Stimulated activated naive CD8-positive, alpha-beta T cell treated with anti-CD3 and anti-CD28 coated beads, Interleukin-15, amount 100 ng/mL, for 72 hours (primary cell): ENCODE data around the gene GZF1.

ENCODE experiments used
- ATAC-seq: fragments of 150-1000 bp; cut with Tn5 transposase; 2 replicates; pipeline ENCODE4 v1.10.0; 2021; ENCODE audit warnings: mild to moderate bottlenecking, moderate library complexity
- DNase-seq, 2 donors: peaks; one replicate each; pipeline ENCODE4 v3.0.0; 2021 to 2022
- H3K27ac Mint-ChIP-seq, 2 donors: one replicate each; pipeline ENCODE4 v1.8.0; 2022; ENCODE audit warnings: mild to moderate bottlenecking in 2 of 2, mixed read lengths in 2 of 2, moderate library complexity in 2 of 2
- H3K27me3 Mint-ChIP-seq: one replicate; pipeline ENCODE4 v1.8.0; 2022; ENCODE audit warnings: mixed read lengths
- H3K4me1 Mint-ChIP-seq: one replicate; pipeline ENCODE4 v1.8.0; 2022; ENCODE audit warnings: mild to moderate bottlenecking, mixed read lengths
- H3K4me3 Mint-ChIP-seq, 2 donors: one replicate each; pipeline ENCODE4 v1.8.0; 2022; ENCODE audit warnings: mild to moderate bottlenecking in 2 of 2, mixed read lengths in 2 of 2, moderate library complexity in 1 of 2
- H3K9me3 Mint-ChIP-seq, 2 donors: one replicate each; pipeline ENCODE4 v1.8.0; 2022; ENCODE audit warnings: mixed read lengths in 2 of 2

GZF1 gene

GRCh38 chr20:23361476-23362391 lies at the start of gene GZF1:
Gene GZF1, plus strand, starts transcription at chr20:23362182. Its CDS starts 2,202 bp downstream, at chr20:23364384.
- peak within 1 kb of the TSS; percentile 92 to 99 for H3K27ac Mint-ChIP-seq
- H3K27me3 Mint-ChIP-seq: no peaks in the 10 kb centered on the region
- peak within 1 kb of the TSS; percentile 84 to 93 for H3K4me3 Mint-ChIP-seq
- H3K4me1 Mint-ChIP-seq: peaks cover 59% of the 10 kb centered on the region
- H3K9me3 Mint-ChIP-seq: no peaks in the 10 kb centered on the region
- peak; percentile 98 to 99 for DNase-seq
- ATAC-seq: peak; percentile 84

DNA sequence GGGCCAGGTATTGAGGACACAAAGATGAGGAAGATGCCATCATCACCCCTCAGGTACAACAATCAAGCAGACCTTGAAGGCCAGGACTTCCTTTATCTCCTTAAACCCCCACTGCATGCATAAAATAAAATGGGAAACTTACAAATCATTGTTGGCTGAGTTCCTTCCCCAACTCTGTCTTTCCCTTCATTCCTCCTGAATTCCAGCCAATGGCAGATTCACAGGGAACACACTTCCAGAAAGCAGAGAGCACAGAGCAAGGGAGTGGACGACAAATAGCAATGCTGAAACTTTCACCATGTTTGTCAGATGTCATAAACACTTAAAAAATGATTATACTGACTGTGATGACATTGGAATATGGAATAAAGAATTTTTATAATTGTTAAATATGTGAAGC lies 48.7 kb upstream of the GZF1 start:
- H3K4me3 Mint-ChIP-seq: no peak overlapping the region
- no peaks in the 10 kb centered on the region for H3K27me3 Mint-ChIP-seq
- peaks cover 0 to 4% of the 10 kb centered on the region in 2 donors for H3K9me3 Mint-ChIP-seq
- H3K4me1 Mint-ChIP-seq: no peaks in the 10 kb centered on the region
- DNase-seq: no peak
- H3K27ac Mint-ChIP-seq: no peak overlapping the region
- ATAC-seq: no peak

DNA sequence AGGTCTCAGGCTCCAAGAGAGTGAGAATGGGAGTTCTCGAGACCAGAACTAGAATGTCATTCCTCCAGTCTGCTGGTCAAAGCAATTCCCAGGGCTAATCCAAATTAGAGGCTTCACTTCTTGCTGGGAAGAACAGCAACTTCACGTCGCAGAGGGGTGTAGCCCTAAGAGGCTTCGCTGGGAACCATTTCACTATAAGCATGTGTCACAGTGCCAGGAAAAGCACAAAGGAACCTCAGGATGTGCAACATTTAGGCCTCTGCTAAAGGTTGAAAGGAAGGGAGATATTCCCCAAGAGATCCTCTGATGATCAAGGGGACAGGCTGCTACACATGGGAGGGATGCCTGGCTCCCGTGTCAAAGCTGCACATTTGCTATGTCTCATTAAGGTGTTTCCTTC lies 47.3 kb upstream of the GZF1 start:
- H3K9me3 Mint-ChIP-seq: no peaks in the 10 kb centered on the region
- no peaks in the 10 kb centered on the region for H3K27me3 Mint-ChIP-seq

GRCh38 chr20:23315099-23315498 lies 46.9 kb upstream of the GZF1 start:
- Mint-ChIP-seq H3K4me3 (no peak overlapping the region), H3K27me3 (no peaks in the 10 kb centered on the region), H3K4me1 (no peaks in the 10 kb centered on the region), H3K27ac (no peak overlapping the region), H3K9me3 (no peaks in the 10 kb centered on the region)
- DNase-seq (no peak), ATAC-seq (no peak)

More for the DNA sequence above, 47.3 kb upstream of the GZF1 start:
- no peaks in the 10 kb centered on the region for H3K4me1 Mint-ChIP-seq
- no peak overlapping the region for H3K4me3 Mint-ChIP-seq
- DNase-seq (no peak), ATAC-seq (no peak)
- H3K27ac Mint-ChIP-seq: no peak overlapping the region

- Mint-ChIP-seq H3K27me3 (no peaks in the 10 kb centered on the region), H3K9me3 (no peaks in the 10 kb centered on the region), H3K27ac (peak overlapping the region in 1 of 2 donors; percentile 85), H3K4me3 (no peak overlapping the region), H3K4me1 (no peaks in the 10 kb centered on the region)
- DNase-seq (no peak), ATAC-seq (no peak)
Observed at GRCh38 chr20:23316626-23317025, 45.4 kb upstream of the GZF1 start.

DNA sequence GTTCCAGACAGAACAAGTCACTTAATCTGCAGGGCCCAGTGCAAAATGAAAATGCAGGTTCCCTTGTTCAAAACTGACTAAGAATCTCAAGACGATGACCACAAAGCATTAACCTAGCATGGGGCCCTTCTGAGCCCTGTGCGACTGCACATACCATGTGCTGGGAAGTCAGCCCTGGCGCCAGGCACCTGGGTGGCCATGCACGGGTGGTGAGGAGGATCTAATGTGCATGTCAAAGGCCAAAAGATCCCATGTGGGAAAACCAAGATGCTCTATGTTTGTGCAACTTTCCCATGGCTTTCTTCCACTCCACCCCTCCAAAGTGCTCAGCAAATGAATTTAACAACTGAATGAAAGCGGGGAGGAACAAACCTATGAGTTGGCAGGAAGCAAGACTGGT lies 44.9 kb upstream of the GZF1 start:
- no peaks in the 10 kb centered on the region for H3K9me3 Mint-ChIP-seq
- H3K27ac Mint-ChIP-seq: no peak overlapping the region
- ATAC-seq (no peak), DNase-seq (no peak)
- H3K4me1 Mint-ChIP-seq: no peaks in the 10 kb centered on the region
- no peaks in the 10 kb centered on the region for H3K27me3 Mint-ChIP-seq
- no peak overlapping the region for H3K4me3 Mint-ChIP-seq

- Mint-ChIP-seq H3K4me3 (no peak overlapping the region), H3K27ac (no peak overlapping the region), H3K27me3 (no peaks in the 10 kb centered on the region), H3K4me1 (no peaks in the 10 kb centered on the region), H3K9me3 (no peaks in the 10 kb centered on the region)
- no peak for DNase-seq
- no peak for ATAC-seq
Observed at GRCh38 chr20:23318347-23318746, 43.6 kb upstream of the GZF1 start.

DNA sequence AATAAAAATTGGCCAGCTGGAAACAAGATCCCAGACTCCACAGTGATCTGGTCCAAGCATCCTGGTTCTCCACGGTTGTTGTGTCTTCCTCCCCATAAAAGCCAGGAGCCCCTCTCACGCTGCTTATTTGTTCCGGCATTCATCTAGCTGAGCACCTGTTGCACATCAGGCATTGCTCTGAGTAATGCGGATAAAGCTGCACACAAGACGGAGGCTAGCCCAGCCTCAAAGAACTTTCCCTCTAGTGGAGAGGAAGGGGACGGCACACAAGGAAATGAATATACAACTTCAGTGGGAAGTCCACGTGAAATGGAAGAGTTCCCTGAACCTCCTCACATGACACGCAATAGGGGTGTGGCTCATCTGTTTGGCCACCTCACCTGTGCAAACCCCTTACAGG lies 41.7 kb upstream of the GZF1 start:
- ATAC-seq: no peak
- no peak overlapping the region for H3K27ac Mint-ChIP-seq
- no peaks in the 10 kb centered on the region for H3K9me3 Mint-ChIP-seq
- no peak overlapping the region for H3K4me3 Mint-ChIP-seq
- no peak for DNase-seq
- no peaks in the 10 kb centered on the region for H3K4me1 Mint-ChIP-seq
- no peaks in the 10 kb centered on the region for H3K27me3 Mint-ChIP-seq

DNA sequence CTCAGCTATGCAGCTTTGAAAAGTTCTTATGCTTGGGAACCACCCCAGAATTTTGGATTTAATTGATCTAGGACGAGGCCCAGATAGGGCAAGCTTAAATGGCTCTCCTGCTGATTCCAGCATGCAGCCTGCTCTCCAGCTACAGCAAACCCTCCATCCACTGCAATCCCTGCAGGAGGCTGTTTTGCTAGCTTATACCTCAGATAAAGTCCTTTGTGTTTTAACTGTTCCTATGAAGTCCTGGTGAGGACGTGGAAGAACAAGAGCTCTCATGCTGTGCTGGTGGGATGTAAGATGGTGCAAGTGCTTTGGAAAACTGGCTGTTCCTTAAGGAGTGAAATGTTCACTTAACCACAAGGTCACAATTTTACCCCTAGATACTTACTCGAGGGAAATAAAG lies 36.9 kb upstream of the GZF1 start:
- no peaks in the 10 kb centered on the region for H3K27me3 Mint-ChIP-seq
- H3K27ac Mint-ChIP-seq: no peak overlapping the region
- no peak overlapping the region for H3K4me3 Mint-ChIP-seq
- ATAC-seq (no peak), DNase-seq (no peak)
- H3K9me3 Mint-ChIP-seq: no peaks in the 10 kb centered on the region
- H3K4me1 Mint-ChIP-seq: no peaks in the 10 kb centered on the region

DNA sequence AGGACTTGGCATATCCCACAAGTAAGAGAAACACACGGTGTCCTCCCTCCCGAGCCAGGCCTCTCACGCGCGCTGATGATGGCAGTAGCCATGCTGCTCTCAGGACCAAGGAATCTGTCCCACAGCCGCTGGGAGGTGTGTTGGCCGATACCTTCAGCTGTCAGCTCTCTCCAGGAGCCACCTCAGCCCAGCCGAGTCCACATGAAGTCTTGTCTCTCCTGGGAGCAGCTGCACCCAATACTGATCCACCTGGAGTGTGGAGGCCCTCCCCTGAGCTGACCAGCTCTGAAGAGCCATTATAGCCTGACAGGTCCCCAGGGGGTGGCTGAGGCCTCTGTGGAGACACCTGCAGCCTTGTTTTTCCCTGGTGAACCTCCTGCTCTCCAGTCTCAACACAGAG lies 35.2 kb upstream of the GZF1 start:
- no peaks in the 10 kb centered on the region for H3K4me1 Mint-ChIP-seq
- no peak overlapping the region for H3K4me3 Mint-ChIP-seq
- H3K27me3 Mint-ChIP-seq: no peaks in the 10 kb centered on the region
- H3K9me3 Mint-ChIP-seq: no peaks in the 10 kb centered on the region
- H3K27ac Mint-ChIP-seq: no peak overlapping the region
- ATAC-seq: no peak
- no peak for DNase-seq

DNA sequence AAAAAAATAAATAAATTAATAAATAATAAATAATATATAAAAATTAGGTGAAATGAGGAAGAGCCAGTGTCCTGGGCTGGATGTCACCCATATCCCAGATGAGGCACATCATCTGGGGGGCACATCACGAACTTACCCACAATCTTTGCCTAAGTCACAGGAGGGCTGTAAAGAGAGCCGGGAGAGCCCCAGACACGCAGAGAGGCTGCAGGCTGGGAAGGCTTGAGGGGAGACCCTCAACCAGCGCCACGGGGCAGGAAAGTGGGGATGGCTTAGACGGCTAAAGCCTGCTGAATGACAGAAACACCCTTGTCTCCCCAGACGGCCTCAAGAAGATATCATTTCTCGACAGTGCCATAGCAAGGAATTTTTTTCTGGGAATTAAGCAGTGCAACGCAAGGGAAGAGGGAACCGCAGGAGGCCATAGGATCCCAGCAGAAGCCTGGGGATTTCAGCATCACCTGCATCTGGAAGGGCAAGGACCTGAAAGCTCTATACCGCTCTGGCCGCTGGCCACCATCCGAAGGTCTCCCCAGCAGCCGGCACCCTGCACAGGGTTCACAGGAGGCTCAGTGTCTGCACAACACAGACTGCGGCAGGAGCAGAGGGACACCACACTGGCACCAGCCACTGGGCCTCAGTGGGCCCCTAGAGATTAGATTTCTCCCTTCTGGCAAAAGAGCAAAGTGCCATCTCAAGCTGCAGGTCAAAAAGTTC lies 34.2 kb upstream of the GZF1 start:
- no peak for ATAC-seq
- Mint-ChIP-seq H3K9me3 (no peaks in the 10 kb centered on the region), H3K4me1 (no peaks in the 10 kb centered on the region), H3K4me3 (no peak overlapping the region), H3K27me3 (no peaks in the 10 kb centered on the region), H3K27ac (no peak overlapping the region)
- DNase-seq: no peak

DNA sequence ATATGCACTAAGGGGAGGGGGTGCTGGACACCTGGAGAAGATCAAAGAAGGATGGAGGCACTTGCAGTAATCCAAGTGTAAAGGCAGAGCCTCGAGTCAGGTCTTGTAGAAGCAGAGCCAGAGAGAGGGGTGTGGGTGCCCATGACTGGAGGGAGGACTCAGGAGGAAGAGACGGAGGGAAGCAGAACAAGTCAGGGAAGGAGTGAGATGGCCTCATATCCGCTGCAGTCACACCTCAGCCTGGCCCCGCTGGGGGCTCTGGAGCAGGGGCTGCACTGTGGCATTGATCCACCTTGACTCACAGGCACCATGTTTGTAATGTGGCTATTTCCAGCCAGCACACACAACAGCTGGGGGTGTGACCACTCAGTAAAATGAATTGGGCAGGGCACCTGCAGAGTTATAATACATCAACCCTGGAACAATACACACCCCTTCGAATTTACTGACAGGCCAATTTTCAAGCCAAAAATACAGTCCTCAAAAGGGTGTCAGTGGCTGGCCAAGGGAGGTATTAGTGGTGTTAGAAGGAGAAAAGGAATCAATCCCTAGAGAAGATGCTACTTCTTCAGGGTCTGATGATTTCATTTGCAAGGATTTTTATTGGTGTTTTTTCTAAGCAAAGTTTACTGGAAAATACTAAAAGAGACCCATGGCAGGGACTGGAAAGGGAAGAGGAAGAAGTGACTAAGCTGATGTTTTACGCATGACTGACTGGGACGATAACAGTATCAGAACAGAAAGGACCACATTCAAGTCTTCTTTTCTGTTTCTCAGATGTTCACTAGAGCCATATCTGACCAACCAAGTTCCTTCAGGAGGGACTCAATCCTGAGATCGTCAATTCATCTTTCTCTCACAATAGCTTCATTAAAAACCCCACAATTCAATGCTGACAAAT lies 30.3 kb upstream of the GZF1 start:
- H3K27me3 Mint-ChIP-seq: no peaks in the 10 kb centered on the region
- ATAC-seq (no peak), DNase-seq (no peak)
- H3K4me3 Mint-ChIP-seq: no peak overlapping the region
- H3K27ac Mint-ChIP-seq: peak overlapping the region in 1 of 2 donors; percentile 40
- H3K9me3 Mint-ChIP-seq: no peaks in the 10 kb centered on the region
- peaks cover 10% of the 10 kb centered on the region for H3K4me1 Mint-ChIP-seq

DNA sequence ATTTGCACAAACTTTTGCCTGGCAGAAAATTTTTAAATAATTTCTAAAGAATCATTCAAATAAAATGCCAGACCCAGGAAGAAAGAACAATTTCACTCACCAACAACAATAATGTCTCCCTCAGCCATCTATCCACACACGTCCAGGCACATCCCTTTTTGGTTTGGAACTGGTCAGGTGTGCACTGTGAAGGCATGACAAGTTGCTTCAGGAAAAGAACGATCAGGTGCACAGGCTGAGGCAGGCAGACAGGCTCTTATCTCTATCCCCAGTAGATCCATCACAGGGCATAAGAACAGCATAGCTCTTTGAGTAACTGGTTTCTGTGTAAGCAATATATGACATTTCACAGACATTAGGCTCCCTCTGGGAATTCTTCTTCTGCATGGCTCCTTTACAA lies 29.5 kb upstream of the GZF1 start:
- ATAC-seq: no peak
- DNase-seq: no peak
- Mint-ChIP-seq H3K4me1 (peaks cover 12% of the 10 kb centered on the region), H3K9me3 (no peaks in the 10 kb centered on the region), H3K4me3 (no peak overlapping the region), H3K27me3 (no peaks in the 10 kb centered on the region), H3K27ac (no peak overlapping the region)

- H3K27ac Mint-ChIP-seq: no peak overlapping the region
Observed at GRCh38 chr20:23334111-23334510, 27.9 kb upstream of the GZF1 start.

GRCh38 chr20:23335521-23335920 lies 26.5 kb upstream of the GZF1 start:
- Mint-ChIP-seq H3K9me3 (no peaks in the 10 kb centered on the region), H3K4me1 (peaks cover 12% of the 10 kb centered on the region), H3K27ac (no peak overlapping the region), H3K4me3 (no peak overlapping the region), H3K27me3 (no peaks in the 10 kb centered on the region)
- ATAC-seq: no peak
- no peak for DNase-seq

More at GRCh38 chr20:23334111-23334510, 27.9 kb upstream of the GZF1 start:
- no peak for ATAC-seq
- H3K4me1 Mint-ChIP-seq: peaks cover 12% of the 10 kb centered on the region
- no peak for DNase-seq
- H3K9me3 Mint-ChIP-seq: no peaks in the 10 kb centered on the region
- no peak overlapping the region for H3K4me3 Mint-ChIP-seq
- H3K27me3 Mint-ChIP-seq: no peaks in the 10 kb centered on the region
